HG03571 (cell line): ENCODE measurements around the gene CDH13.

ENCODE experiments used
- ATAC-seq: cut with Tn5 transposase; IDR thresholded peaks from one replicate; pipeline ENCODE4 v1.9.1; 2021; ENCODE audit not compliant: unreplicated experiment

CDH13 gene

DNA sequence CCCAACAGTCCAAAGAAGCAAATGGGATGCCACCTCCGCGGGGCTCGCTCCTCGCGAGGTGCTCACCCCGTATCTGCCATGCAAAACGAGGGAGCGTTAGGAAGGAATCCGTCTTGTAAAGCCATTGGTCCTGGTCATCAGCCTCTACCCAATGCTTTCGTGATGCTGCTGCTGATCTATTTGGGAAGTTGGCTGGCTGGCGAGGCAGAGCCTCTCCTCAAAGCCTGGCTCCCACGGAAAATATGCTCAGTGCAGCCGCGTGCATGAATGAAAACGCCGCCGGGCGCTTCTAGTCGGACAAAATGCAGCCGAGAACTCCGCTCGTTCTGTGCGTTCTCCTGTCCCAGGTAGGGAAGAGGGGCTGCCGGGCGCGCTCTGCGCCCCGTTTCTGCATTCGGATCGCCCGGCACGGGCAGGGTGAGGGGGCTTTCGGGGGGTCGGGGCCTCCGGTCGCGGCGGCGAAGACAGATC is at the start of gene CDH13:
Gene CDH13 (plus strand): TSS at position 179 of the 471 bp plus-strand sequence.
- ATAC-seq = no peak

GRCh38 chr16:82580298-82580890 is 46.4 kb upstream of the CDH13 start:
- ATAC-seq = no peak

DNA sequence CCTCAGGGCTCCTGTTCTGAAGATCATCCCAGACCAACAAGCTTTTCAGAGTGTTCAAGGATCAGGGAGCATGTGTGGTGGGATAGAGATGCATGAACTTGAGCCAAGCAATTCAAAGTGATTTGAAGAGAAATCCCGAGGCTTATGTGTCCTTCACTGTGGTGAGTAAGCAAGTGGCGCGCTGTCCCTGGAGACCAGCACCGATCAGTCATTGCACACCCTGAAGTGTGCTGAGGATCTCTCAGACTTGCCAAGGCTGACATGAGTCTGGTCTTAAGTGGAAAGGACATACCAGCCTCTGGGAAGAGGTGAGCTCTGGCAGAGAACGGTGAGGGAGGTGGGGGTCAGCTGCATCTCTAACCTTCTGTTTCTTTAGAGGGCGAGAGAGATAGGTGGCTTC is 43.8 kb upstream of the CDH13 start:
- no peak for ATAC-seq

DNA sequence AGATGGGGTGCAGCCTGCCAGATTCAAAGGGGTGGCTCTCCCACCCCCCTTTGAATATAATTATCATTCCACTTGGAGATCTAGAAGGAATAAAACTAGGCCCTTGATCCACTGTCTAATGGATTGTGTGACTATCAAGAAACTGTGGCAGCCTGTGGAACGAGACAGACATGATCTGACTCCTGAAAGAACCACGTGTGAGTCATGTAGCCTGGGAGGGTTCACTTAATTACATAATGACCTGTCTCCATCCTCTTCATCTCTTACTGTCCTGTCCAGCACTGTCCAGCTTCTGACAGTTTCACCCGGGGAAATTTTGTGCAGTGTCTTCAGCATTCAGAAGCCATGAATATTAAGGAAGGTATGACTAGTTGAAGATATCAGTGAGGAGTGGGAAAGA is 43.3 kb upstream of the CDH13 start:
- ATAC-seq = no peak

GRCh38 chr16:82584553-82585152 is 42.1 kb upstream of the CDH13 start:
- ATAC-seq = no peak

DNA sequence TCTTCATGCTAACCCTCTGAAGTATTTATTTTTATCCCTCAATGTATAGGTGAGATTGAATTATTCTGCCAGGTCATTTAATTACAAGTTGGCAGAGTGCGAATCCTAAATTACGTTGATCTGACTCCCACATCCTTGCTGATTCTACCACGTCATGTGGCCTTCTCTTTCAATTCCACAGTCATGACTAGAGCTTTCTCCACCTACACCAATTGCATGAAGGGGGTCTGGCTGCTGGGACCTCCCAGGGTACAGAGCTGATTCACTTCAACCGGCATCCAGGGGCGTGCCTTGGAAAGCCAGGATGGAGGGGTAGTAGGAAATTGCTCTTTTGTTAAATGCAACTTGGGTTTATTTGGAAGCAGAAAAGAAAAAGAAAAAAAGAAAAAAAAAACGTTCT is 41.1 kb upstream of the CDH13 start:
- no peak for ATAC-seq

DNA sequence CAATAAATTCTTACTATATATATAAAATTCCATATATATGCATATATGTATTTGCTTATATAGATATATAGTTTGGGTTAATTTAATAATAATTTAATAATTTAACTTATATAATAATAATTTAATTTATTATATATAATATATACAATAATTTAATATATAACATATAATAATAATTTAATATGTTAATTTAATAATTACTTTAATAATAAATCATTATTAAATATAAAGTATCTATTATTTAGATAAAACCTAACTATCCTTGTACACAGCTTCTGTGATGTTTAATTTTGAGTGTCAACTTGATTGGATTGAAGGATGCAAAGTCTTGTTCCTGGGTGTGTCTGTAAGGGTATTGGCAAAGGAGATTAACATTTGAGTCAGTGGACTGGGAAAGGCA is 40.6 kb upstream of the CDH13 start:
- no peak for ATAC-seq

DNA sequence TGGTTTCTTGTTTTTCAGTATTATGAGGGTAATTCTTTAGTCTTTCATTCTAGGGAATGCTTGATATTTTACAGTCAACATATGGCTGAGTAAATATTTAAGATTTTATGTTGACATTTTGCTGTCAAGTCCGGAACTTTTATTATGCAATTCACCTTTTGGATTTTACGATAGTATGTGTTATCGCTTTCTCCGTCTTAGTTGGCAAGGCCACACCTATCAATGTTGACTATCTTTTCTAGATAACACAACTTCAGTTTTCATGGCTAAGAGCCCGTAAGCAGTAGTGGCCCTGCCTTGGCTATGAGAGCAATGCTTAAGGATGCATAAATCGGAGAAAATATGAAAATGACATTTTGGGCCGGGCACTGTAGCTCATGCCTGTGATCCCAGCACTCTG is 39.5 kb upstream of the CDH13 start:
- ATAC-seq = no peak

GRCh38 chr16:82589407-82589806 is 37.4 kb upstream of the CDH13 start:
- ATAC-seq = no peak

DNA sequence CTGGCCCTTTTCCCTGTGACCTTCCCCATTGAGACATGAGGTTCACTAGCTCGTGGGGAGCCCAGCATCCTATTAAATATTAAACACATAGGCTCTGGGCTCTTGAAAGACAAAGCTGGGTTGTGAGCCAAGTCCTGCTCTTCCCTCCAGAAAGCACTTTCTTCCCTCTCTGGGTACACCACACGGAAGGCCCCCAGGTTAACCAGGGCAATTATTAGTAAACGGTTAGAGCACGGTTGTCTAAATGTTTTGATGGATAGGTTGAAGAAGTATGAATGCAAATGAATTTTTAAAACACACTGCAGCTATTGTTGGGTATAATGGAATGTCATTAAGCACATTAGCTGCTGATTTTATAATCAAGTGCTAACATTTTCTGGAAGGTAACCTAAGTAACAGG is 32.7 kb upstream of the CDH13 start:
- ATAC-seq = no peak

GRCh38 chr16:82598771-82599170 is 28.0 kb upstream of the CDH13 start:
- no peak for ATAC-seq

GRCh38 chr16:82601989-82602640 is 24.7 kb upstream of the CDH13 start:
- ATAC-seq = no peak

DNA sequence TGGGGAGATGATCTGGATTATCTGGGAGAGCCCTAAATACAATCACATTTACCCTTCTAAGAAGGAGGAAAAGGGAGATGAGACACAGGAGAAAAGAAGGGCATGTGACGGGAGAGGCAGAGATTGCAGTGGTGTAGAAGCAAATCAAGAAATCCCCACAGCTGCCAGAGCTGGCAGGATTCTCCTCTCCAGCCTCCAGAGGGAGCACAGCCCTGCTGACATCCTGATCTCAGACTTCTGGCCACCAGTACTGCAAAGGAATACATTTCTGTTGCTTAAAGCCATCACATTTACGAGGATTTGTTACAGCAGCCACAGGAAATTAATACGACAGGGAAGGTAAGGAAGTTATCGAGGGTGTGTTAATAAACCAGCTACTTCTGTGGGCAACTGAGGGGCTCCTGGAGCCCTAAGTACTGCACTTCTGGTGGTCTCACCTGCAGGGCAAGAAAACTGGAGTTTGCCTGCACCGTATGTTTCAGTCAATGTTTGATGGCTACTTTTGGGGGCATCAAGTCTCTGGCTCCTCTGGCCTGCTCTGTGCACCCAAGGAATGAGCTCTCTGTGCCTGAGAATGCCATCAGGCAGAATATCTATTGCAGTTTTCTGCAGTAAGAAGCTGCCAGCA is 22.9 kb upstream of the CDH13 start:
- no peak for ATAC-seq

DNA sequence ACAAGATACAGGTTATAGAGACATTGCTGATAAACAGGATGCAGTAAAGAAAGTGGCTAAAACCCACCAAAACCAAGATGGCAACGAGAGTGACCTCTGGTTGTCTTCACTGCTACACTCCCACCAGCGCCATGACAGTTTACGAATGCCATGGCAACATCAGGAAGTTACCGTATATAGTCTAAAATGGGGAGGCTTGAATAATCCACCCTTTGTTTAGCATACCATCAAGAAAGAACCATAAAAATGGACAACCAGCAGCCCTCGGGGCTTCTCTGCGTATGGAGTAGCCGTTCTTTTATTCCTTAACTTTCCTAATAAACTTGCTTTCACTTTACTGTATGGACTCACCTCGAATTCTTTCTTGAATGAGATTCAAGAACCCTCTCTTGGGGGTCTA is 21.7 kb upstream of the CDH13 start:
- ATAC-seq = no peak

DNA sequence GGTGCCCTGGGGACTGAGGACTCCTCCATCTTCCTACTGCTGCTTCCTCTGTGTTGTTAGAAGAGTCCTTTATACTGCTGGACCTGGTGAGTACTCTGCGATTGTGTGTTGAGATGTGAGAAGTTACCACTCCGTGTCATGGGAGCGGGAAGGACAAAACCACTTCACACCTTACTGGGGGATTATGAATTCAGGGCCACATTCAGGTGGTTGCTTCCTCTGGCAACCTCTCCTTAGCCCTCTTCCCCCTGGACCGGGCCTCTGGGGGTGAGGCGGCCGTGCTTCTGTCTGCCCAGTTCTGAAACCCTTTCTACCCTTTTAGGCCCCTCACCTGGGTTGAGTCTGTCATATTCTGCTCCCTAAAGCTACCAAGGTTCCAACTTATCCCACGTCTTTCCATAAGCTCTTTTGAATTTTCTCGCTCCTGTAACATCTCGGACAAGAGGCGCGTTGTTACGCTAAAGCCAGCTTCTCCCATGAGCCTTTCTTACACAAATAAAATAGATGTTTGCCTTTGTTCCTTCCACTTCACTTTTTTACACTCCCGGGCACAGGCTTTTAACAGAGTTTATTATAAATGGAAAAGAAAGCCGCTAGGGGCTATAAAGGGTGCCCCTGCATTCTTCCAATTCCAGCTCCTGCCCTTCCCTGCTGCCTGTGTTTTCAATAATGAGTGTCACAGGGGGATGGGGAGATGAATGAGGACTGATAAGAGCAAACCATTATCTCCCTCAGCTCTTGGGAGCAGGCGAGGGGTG is 20.7 kb upstream of the CDH13 start:
- no peak for ATAC-seq

DNA sequence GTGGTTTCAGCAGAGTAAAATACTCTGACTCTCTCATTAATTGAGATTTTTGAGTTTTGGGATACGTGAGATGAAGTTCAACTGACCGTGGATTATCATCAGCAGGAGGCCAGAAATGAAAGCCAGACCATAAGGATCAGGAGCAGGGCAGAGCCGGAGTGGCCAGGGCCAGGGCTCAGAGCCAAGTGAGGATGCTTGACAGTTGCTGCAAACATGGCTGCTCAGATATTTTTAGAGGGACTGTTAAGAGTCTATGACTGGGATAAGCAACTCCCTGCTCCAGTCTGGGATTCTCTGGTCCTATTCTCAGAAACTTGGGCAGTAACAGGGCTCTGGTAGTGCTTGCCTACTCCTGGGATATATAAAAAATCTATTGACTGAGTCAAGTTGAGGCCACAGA is 17.6 kb upstream of the CDH13 start:
- ATAC-seq = no peak

GRCh38 chr16:82612263-82612662 is 14.5 kb upstream of the CDH13 start:
- no peak for ATAC-seq

GRCh38 chr16:82616356-82616755 is 10.4 kb upstream of the CDH13 start:
- ATAC-seq = no peak

DNA sequence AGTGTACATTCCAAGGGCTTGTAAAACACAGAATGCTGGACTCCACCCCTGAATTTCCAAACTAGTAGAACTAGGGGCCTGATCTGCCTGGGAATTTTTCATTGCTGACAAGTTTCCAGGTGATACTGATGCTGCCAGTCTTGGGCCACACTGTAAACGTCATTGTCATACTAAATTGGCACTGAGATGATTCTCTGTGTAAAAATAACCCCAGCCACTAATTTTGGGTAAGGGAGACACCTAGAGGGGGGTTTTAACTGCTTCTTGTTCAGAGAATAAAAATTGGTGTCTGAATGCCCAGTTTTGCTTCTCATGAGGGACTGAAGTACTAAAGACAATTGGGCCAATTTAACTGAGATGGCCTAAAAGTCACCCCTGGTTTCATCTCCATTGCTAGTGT is 5.0 kb upstream of the CDH13 start:
- no peak for ATAC-seq

GRCh38 chr16:82623241-82623640 is 3.5 kb upstream of the CDH13 start:
- ATAC-seq = no peak
